ENCODE measurements around the gene CHERP.

DNA sequence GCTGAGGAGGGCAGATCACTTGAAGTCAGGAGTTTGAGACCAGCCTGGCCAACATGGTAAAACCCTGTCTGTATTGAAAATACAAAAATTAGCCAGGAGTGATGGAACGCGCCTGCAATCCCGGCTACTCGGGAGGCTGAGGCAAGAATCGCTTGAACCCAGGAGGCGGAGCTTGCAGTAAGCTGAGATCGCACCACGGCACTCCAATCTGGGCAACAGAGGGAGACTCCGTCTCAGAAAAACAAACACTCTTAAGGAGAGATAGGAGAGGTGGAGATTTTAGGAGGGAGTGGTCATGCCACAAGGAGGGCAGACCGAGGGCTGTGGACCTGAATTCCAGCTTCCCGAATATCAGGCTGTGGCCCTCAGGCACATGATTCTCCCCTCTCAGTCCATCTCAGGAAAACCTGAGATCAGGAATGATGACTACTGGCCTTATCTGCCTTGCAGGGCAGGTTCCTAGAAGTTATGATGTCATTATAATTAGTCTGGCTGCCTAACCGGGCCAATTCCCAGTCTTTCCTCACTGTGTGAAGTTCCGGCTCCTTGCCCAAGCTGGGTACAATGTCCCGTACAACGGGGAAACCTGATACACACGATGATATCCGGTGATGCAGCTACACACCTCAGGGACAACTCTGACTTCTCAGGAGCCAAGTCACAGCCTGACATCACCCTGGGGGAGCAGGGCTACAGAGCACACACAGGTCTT lies 27.5 kb upstream of the CHERP start:
- TF ChIP-seq, protein P1, sequence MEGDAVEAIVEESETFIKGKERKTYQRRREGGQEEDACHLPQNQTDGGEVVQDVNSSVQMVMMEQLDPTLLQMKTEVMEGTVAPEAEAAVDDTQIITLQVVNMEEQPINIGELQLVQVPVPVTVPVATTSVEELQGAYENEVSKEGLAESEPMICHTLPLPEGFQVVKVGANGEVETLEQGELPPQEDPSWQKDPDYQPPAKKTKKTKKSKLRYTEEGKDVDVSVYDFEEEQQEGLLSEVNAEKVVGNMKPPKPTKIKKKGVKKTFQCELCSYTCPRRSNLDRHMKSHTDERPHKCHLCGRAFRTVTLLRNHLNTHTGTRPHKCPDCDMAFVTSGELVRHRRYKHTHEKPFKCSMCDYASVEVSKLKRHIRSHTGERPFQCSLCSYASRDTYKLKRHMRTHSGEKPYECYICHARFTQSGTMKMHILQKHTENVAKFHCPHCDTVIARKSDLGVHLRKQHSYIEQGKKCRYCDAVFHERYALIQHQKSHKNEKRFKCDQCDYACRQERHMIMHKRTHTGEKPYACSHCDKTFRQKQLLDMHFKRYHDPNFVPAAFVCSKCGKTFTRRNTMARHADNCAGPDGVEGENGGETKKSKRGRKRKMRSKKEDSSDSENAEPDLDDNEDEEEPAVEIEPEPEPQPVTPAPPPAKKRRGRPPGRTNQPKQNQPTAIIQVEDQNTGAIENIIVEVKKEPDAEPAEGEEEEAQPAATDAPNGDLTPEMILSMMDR (IDR thresholded peaks at IDR 0.05), result no peak
- TF ChIP-seq EP300 (IDR thresholded peaks at IDR 0.05) (peak in 1 of 4 donors; percentile 27), POLR2A (IDR thresholded peaks at IDR 0.05) (no peak)

All from upper lobe of left lung (tissue), 4 donors.